ENCODE data around the gene PAK6.

Gene PAK6

DNA sequence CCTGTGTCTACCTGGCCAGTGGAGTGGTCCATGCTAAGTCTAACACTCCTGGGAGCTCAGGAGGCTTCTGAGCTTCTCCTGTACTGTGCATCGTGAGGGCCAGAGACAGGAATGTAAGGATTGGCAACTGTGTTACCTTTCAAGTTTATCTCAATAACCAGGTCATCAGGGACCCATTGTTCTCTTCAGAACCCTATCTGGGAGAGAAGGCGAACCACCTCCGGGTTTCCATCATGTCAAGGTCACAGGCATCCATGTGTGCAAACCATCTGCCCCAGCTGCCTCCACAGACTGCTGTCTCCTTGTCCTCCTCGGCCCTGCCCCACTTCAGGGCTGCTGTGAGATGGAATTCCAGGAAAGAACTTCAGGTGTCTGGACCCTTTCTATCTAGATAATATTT, 38.1 kb downstream of the PAK6 start:
- DNase-seq (ENCODE audit: low spot score), result no peak

DNA sequence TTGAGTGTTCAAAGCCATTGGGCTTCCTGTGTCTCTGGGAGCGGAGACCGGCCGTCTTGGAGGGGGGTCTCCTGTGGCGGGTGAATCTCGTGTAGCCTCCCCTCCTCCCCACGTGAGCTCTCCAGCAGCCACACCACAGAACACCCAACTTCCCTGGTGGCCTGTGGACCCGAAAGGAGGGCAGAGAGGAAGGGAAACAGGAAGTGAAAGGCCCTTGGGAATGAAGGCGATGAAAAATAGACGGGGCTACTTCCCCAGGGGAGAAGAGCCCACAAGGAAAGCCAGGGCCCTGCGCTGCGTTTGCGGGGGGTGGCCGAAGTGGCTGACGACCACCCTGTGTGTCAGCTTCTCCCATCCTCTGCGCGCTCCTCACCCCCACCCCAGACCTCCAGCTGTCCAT, 38.6 kb downstream of the PAK6 start:
- no peak for DNase-seq (ENCODE audit: low spot score)

DNA sequence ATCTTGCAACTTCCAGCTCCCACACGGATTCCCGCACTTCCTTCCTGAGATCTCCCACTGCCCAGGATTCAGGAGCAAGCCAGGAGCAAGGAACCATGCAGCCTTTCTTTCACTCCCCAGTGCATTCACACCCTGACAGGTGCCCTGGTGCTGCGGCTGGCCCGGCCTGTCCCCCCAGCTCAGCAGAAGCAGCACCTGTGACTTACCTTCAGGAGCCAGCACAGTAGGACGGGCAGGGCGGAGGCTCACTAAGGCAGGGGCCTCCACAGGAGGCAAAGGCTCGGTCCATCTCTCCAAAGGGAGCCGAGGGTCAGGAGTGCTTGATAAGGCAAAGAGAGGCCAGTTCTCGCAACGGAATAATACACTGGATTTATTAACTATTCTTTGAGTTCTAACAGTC, 39.2 kb downstream of the PAK6 start:
- DNase-seq (ENCODE audit: low spot score), result no peak

DNA sequence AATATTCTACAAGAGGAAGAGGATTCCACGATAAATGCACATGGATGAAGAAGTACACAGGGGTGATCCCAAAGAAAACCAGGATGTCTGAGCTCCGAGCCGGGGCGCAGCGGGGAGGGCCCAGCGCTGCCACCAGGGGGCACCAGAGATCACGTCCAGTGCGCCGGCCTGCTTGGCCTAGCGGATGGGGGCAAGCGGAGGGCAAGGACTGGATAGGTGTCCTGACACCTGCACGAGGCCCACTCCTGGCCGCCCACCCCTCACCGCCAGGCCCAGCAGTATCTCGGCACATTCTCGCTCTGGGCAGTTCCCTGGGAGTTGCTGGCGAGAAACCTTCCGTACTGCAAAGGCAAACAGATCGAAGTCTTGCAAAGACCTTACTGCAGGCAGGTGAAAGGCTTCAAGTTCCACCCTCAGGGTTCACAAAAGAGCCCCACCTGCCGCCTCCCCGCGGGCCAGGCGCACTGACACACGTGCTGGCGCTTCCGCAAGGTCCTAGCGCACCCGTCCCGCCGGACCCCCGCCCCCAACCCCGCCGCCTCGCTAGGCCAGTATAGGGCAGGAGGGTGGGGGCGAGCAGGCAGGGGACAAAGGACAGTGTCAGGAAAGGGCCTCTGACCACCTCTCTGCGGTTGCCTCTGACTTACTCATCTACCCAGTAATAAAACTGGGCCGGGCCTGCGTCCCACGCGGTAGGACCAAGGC, 40.7 kb downstream of the PAK6 start:
- DNase-seq (ENCODE audit: low spot score), result peak; percentile 71

DNA sequence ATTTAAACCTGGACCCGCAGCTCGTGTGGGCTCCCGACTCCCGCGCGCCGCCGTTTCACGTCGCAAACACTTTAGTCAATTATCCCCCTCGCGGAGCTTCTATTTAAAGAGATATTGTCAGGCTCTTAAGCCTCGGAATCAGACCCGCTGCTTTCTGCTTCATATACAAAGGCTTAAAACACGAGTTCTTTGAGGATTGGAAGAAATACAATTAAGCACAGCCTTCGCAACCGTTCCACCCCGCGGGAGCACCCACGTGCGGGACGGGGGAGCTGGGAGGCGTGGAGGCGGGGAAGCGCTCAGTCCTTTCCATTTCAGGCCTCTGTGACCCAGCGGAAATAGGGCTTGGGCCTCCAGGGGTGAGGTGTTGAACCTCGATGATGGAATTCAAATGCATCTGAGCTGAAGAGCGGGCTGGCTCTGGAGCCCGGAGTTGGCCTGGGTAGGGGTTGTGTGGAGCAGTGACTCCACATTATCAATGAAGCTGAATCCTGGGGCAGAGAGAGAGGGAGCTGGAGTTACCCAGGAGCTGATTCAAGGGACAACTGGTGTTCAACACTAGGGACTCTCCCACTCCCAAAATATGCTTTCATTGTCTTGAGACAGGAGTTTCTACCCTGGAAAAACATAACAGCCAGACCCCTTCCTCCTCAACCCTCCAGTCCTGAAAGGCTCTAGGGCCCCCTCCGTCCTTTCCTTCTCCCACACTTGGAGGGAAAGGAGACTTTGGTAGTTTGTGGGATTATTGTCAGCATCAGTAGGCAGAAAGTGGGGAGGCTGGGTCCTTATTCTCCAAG, 41.6 kb downstream of the PAK6 start:
- no peak for DNase-seq (ENCODE audit: low spot score)

DNA sequence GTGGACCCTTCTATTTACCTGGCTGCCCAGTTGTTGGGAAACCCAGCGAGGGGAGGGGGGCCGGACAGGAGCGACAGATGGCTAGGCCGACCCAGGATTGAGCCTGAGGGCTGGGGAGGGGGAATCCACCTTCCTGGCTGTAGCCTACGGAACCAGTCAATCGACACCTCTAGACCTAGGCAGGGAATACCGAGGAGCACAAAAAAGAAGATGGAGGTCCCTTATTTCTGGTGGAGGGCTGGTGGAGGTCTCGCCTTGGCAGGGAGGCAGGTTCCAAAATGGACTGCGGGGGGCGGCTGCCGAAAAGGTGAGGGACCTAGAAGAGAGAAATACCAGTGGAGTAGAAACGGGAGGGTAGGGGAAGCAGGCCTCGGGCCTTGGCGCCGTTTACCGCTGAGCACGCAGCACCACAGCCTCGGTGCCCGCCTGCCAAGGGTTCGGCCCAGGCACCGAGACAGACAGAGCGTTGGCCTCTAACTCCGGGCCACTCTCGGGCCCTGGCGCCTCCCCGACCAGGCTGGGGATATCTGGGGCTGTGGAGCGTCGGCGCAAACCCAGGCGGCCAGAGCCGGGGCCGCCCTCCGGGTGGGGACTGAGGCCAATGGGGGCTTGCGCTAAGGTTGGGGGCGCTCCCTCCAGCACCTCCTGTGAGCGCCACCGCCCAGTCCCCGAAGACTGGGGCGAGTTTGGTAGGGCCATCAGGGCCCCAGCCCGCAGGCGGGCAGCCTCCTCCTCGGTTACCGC, 42.4 kb downstream of the PAK6 start:
- DNase-seq (ENCODE audit: low spot score), result no peak

- DNase-seq (ENCODE audit: low spot score), result no peak
Measured at GRCh38 chr15:40281801-40282146, 42.9 kb downstream of the PAK6 start.

DNA sequence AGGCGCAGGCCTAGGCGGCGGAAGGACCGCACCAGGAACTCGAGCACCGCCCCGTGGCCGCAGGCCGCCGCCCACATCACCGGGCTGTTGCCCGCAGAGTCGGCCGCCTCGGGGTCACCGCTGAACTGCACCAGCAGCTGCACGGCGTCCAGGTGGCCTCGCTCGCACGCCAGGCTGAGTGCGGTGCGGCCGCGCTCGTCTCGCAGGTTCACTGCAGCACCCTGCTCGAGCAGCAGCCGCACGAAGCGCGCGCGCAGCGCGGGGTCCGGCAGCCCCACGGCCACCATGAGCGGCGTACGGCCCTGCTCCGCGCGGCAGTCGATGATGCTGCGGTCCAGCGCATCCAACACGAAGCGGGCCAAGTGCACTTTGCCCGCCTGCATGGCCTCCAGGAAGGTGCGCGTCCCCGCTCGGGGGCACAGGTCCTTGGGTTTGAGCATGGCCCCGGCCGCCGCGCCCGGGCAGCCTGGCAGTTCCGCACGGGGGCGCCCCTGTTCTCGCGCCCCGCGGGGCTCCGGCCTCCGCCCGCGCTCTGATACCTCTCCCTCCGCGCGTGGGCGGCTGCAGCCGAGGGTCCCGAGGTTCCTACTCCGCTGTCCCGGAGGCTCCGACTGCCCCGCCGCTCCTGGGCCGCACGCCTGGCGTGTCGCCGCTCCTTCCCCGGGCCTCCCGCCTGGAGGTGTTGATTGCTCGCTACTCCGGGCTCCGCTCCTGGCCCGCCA, 43.4 kb downstream of the PAK6 start:
- no peak for DNase-seq (ENCODE audit: low spot score)

DNA sequence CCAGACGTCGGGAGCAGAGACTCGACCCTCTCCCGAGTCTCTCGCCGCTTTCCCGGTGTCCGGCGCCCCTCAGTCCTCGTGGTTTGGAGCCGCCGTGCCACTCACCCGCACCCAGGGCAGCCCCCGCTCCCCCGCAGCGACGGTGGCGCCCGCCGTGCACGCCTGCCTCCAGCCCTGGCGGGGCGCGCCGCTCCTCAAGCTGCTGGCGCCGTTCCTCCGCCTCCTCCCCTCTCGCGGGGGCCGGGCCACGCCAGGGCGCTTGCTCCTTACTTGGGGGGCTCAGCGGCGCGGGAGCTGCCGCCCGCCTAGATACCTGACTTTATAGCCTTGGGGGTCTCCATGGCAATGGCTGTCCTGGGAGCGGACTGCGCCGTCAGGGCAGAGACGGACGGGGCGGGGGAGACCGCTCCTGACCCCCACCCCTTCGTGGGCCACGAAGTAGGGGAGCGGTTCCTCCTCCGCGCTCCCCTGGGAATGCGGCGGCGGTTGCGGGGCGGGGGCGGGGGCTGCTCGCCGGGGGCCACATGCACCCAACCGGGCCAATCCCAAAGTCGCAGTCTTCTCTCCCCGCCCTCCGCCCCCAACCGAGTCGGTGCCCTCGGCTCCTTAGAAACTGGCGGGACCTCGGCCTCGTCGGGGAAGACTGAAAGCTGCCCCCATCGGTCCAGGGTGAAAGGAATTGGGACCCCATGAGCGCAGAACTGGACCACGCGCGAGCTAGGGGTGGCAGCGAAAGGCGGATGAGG, 44.2 kb downstream of the PAK6 start, which contains the start of gene ANKRD63:
TSS of gene ANKRD63 (minus strand) at position 196 of the 746 bp plus-strand sequence. CDS start 478 bp downstream, outside the sequence.
- no peak for DNase-seq (ENCODE audit: low spot score)

DNA sequence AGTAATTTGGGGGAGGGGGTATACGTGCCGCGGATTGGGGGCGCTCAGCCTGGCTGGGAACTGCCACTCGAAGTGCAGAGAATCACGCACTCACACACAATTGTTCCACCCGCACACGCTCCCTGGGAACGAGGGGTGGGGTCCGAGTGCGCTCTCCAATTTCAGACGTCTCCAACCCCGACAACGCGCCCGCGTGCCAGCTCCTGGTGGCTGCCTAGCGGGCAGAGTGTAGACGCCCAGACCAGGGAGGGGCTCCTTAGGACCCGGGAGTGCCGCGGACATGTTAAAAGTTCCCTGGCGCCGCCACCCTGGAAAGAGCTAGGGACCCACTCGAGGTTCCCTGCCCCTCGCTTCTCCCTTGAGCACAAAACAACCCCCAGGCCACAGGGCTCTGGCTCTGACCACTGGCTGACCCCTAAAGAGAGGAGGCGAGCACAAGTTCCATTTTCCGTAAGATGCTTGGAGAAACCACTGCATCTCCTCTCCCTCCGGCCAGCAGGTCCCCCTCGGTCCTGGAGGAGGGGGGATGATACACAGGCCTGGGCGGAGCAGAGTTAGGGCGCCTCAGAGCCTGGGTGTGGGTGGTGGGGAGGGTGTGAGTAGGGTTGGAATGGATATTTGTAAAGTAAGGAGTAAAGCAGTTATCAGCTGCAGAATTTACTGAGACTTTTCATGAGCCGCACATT, 44.9 kb downstream of the PAK6 start:
- no peak for DNase-seq (ENCODE audit: low spot score)

DNA sequence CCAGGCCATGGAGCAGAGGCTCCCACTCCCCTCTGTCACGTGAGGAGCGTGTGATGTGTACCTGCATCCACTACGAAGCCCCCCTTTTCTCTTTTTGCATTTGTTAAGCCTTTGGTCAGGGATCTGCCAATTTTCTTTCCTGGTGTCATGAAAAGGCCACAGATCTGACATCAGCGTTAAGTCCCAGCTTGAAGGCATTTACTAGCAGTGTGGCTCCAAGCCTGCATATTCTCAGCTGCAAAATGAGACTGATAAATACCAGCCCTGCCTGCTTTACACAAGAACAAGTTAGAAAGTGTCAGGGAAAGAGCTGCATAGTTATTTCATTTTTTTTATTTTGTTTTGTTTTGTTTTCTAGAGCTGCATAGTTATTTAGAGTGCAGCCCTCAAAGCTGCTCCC, 46.3 kb downstream of the PAK6 start:
- peak; percentile 48 for DNase-seq (ENCODE audit: low spot score)

DNA sequence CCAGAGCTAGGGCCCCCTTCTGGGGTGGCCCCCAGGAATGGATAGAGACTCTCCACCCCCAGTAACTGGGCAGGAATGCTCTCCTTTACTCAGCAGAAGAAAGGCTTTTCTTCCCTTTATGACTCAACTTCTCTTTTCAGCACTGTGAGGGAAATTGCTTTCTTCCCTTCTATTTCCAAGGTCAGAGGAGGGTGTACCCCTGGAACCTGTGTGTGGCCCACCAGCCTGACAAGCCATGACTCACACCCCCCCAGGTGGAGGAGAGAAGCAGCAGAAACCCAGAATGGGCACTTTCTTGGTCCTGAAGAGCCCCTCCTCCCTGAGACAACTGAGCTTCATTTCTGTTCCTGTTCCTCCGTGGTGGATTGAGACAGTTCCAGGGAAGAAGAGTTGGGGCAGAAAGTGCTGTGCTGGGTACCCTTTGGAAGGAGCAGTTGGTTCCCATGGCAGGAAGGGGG, 46.7 kb downstream of the PAK6 start:
- DNase-seq (ENCODE audit: low spot score), result no peak

DNA sequence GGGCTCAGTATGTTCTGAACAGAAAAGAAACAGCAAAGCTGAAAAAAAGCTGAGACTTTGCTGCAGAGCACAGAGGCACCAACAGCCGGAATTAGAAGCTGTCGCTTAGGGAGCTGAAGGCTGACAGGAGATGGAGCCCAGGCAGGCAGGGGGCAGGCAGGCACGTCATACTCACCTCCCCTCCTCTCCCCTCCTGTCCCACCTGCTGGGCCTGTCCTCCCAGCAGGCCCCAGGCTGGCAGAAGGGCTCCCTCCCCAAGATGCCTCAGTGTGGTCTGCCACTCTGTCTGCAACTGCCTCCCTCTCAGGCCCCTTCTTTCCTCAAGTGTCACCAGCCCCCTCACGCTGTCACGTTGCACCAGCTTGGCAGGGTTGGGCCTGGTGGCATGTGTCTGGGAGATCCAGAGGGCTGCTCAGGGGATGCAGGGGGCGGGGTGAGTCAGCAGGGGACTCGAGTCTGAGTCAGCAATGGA, 47.2 kb downstream of the PAK6 start:
- DNase-seq (ENCODE audit: low spot score), result no peak

- DNase-seq (ENCODE audit: low spot score), result no peak
Measured at GRCh38 chr15:40286794-40287193, 47.9 kb downstream of the PAK6 start.

DNA sequence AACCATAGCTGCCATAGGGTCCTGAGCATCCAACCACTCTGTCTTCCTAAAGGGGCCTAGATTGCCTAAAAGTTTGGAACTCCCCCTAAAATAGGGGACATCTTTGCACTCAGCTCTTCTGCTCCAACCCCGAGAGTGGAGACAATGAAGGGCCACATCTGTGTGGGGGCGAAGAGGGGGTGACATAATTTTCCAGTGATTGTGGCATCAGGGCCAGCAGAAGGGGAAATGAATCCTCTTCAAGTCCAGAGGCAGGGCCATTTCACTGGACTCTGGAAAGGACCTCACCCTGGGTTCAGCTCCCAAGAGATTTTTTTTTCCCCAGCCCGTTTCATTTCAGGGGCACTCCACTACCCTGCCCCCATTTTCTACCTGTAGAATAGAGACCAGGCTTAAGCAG, 48.6 kb downstream of the PAK6 start:
- no peak for DNase-seq (ENCODE audit: low spot score)

DNA sequence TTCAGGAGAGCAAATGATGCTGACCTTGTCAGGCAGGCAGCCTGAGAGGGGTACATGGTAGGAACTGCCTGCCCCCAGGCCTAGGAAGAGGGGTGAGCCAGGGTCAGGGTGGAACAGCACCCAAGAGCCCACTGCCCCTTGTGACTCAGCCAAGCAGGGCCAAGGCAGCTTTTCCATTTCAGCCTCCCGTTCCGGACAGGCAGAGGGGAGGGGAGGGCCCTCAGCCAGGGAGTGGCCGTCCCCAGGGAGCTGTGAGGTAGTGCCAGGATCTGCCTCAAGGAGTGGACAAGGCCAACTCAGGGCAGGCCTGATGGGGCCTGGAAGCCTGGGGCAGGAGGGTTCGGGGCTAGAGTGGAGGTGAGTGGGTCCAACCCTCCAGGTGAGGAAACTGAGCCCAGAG, 49.1 kb downstream of the PAK6 start:
- no peak for DNase-seq (ENCODE audit: low spot score)

- peak; percentile 52 for DNase-seq (ENCODE audit: low spot score)
Measured at GRCh38 chr15:40289140-40289775, 50.4 kb downstream of the PAK6 start.

DNA sequence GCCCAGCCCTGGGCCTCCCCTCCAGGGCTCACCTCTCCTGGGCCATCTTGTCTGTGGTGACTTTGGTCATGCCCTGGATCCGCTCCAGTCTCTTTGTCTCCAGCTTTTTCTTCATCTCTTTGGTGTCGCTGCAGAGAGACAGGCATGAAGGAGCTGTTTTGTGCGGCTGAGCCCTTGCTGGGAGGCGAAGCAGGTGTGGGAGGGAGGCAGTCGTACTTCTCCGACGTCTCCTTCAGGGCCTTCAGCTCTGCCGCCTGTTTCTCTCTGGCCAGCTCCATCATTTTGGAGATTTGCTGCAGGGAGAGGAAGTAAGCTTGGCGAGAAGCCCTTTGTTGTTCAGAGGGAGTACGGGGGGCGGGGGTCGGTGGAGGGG, 51.7 kb downstream of the PAK6 start:
- DNase-seq (ENCODE audit: low spot score), result no peak

DNA sequence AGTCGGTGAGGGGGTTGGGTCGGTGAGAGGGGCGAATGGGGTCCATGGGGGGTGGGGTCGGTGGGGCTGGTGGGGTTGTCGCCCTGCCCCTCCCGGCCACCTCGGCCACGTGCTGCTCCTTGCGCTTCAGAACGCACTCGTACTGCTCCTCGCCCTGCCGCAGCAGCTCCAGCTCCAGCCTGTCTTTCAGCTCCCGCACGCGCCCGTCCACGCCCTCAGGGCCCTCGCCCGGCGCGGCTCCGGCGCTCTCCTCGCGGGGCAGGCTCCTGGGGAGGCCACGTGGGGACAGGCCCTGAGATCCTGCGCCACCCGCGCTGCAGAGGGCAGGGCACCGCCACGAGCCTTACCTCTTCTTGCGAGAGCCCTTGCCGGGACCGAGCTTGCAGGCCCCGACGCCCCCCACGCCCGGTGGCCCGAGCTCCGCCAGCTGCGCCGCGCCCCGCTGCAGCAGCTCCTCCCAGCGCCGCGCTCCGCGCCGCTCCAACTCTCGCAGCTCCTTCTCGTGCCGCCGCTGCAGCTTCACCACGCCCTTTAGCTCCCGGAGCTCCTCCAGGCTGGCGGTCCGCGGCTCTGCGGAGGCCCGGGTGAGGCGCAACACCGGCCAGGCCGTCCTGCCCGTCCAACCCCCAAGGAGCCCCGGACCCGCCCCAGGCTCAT, 52.2 kb downstream of the PAK6 start:
- no peak for DNase-seq (ENCODE audit: low spot score)

DNA sequence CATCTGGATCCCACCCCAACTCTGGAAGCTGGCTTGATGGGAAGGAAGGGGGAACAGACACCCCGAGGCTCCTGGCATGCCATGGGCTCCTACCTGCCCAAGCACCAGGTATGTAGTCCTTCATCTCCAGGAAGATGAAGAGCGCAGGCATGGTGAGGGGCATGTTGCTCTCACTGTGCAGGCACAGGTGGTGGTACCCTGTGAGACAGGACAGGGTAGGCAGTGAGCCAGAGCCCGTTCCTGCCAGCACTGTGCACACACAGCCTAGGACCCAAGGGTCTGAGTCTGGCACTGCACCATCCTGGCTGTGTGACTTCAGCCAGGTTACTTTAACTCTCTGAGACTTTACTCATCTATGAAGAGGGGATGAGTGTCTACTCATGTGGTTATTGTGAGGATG, 53.4 kb downstream of the PAK6 start:
- DNase-seq (ENCODE audit: low spot score), result no peak
